ENCODE results near the gene JMJD7.

JMJD7 gene

DNA sequence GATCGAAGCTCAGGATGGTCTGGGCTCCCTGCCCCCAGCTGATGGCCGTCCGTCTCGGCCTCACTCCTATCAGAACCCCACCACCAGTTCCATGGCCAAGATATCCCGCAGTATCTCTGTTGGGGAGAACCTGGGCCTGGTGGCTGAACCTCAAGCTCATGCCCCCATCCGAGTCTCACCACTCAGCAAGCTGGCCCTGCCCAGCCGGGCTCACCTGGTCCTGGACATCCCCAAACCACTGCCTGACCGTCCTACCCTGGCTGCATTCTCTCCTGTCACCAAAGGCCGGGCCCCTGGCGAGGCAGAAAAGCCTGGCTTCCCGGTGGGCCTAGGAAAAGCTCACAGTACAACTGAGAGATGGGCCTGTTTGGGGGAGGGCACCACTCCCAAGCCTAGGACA, 4.4 kb upstream of the JMJD7 start:
- no peaks in the 10 kb centered on the region for H3K27me3 ChIP-seq (ENCODE audit: insufficient read depth, low read length, poor library complexity, severe bottlenecking)
- TF ChIP-seq CTCF (conservative IDR thresholded peaks at IDR 0.05; ENCODE audit: low read length) (no peak), EZH2phosphoT487 (IDR thresholded peaks at IDR 0.05; ENCODE audit: borderline replicate concordance) (no peak)
- 0 out of 2 replicates have a peak, but pooled peaks cover 4% of the 10 kb centered on the region for H3K79me2 ChIP-seq (ENCODE audit: insufficient read depth, low read length)
- no peaks in the 10 kb centered on the region for H4K20me1 ChIP-seq (ENCODE audit: insufficient read depth, low read length, poor library complexity, severe bottlenecking)
- peaks cover 9% of the 10 kb centered on the region for H3K4me1 ChIP-seq (ENCODE audit: insufficient read depth, low read length, poor library complexity, severe bottlenecking)
- no peak overlapping the region for H3K9ac ChIP-seq (ENCODE audit: low read depth, low read length, poor library complexity, severe bottlenecking)
- H3F3A ChIP-seq (ENCODE audit: low read depth) = no peaks in the 10 kb centered on the region
- H2AFZ ChIP-seq (ENCODE audit: low read length) = no peak overlapping the region
- no peaks in the 10 kb centered on the region for H3K9me2 ChIP-seq (replicated peaks; ENCODE audit: low read depth, low read length)
- H3K36me3 ChIP-seq (ENCODE audit: insufficient read depth, low read length) = peaks cover 40% of the 10 kb centered on the region; the same call in 1 of the 2 replicates
- no peak overlapping the region for H3K4me3 ChIP-seq (ENCODE audit: low read length, poor library complexity, severe bottlenecking)
- H3K4me2 ChIP-seq (ENCODE audit: low read depth, low read length, poor library complexity, severe bottlenecking) = no peak overlapping the region
- no peaks in the 10 kb centered on the region for H3K9me3 ChIP-seq (ENCODE audit: insufficient read depth, low read depth, low read length)

DNA sequence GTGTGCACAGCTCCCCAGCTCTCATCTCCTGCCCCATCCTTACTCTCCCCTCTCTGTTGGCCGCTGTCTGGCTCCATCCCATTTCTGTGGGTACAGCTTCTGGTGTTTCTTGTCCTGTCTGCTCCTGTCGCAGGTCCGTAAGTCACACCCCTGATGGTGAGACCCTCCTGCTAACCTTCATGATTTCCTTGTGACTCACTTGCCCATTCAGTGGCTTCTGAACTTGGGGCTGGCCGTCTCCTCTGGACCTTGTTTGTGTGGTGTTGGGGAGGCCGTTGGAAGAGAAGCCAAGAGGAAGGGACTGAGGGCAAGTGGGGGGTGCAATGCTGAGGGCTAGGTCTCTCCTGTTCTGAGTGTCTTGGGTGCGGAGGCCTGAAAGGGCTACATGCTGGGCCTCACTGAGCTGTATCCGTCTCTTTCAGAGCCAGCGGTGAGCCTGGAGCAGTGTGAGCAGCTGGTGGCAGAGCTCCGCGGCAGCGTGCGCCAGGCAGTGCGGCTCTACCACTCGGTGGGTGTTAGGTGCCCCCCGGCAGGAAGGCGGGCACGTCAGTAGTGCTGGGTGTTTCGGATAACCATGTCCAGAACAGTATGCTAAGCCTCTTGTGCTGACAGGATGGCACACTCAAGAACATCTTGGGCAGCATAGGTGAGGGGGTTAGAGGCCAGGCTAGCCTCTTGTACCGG, 3.7 kb upstream of the JMJD7 start:
- H3K4me1 ChIP-seq (ENCODE audit: insufficient read depth, low read length, poor library complexity, severe bottlenecking) = peaks cover 16% of the 10 kb centered on the region
- peaks cover 33% of the 10 kb centered on the region; the same call in 1 of the 2 replicates for H3K36me3 ChIP-seq (ENCODE audit: insufficient read depth, low read length)

DNA sequence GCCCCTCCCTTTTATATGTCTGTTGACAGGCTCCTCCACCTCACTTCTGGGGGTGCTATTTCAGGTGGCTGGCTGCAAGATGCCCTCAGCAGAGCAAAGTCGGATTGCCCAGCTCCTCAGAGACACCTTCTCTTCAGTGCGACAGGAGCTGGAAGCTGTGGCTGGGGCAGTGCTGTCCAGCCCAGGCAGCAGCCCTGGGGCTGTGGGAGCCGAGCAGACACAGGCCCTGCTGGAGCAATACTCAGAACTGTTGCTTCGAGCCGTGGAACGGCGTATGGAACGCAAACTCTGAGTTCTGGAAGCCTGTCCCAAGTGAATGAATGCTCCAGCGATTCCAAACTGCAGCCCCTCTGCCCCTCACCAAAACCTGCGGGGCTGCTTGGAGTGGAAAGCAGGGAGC, 2.7 kb upstream of the JMJD7 start:
- no peak overlapping the region for H3K9ac ChIP-seq (ENCODE audit: low read depth, low read length, poor library complexity, severe bottlenecking)
- H3F3A ChIP-seq (ENCODE audit: low read depth) = no peaks in the 10 kb centered on the region
- no peaks in the 10 kb centered on the region for H4K20me1 ChIP-seq (ENCODE audit: insufficient read depth, low read length, poor library complexity, severe bottlenecking)
- peaks cover 20% of the 10 kb centered on the region for H3K79me2 ChIP-seq (ENCODE audit: insufficient read depth, low read length)
- H3K4me3 ChIP-seq (ENCODE audit: low read length, poor library complexity, severe bottlenecking) = no peak overlapping the region
- TF ChIP-seq EZH2phosphoT487 (IDR thresholded peaks at IDR 0.05; ENCODE audit: borderline replicate concordance) = no peak
- no peak for TF ChIP-seq CTCF (conservative IDR thresholded peaks at IDR 0.05; ENCODE audit: low read length)
- H3K4me1 ChIP-seq (ENCODE audit: insufficient read depth, low read length, poor library complexity, severe bottlenecking) = peaks cover 26% of the 10 kb centered on the region
- peaks cover 32% of the 10 kb centered on the region; the same call in 1 of the 2 replicates for H3K36me3 ChIP-seq (ENCODE audit: insufficient read depth, low read length)
- H3K27me3 ChIP-seq (ENCODE audit: insufficient read depth, low read length, poor library complexity, severe bottlenecking) = no peaks in the 10 kb centered on the region
- no peaks in the 10 kb centered on the region for H3K9me3 ChIP-seq (ENCODE audit: insufficient read depth, low read depth, low read length)
- no peak overlapping the region for H2AFZ ChIP-seq (ENCODE audit: low read length)
- H3K4me2 ChIP-seq (ENCODE audit: low read depth, low read length, poor library complexity, severe bottlenecking) = no peak overlapping the region
- no peaks in the 10 kb centered on the region for H3K9me2 ChIP-seq (replicated peaks; ENCODE audit: low read depth, low read length)

More for the DNA sequence above, 3.7 kb upstream of the JMJD7 start:
- Histone ChIP-seq H3K9me2 (replicated peaks; ENCODE audit: low read depth, low read length) (no peaks in the 10 kb centered on the region), H3F3A (ENCODE audit: low read depth) (no peaks in the 10 kb centered on the region), H3K27me3 (ENCODE audit: insufficient read depth, low read length, poor library complexity, severe bottlenecking) (no peaks in the 10 kb centered on the region), H3K79me2 (ENCODE audit: insufficient read depth, low read length) (peaks cover 11% of the 10 kb centered on the region), H2AFZ (ENCODE audit: low read length) (no peak overlapping the region), H3K9ac (ENCODE audit: low read depth, low read length, poor library complexity, severe bottlenecking) (no peak overlapping the region), H4K20me1 (ENCODE audit: insufficient read depth, low read length, poor library complexity, severe bottlenecking) (no peaks in the 10 kb centered on the region), H3K9me3 (ENCODE audit: insufficient read depth, low read depth, low read length) (no peaks in the 10 kb centered on the region), H3K4me3 (ENCODE audit: low read length, poor library complexity, severe bottlenecking) (no peak overlapping the region), H3K4me2 (ENCODE audit: low read depth, low read length, poor library complexity, severe bottlenecking) (no peak overlapping the region)
- no peak for TF ChIP-seq EZH2phosphoT487 (IDR thresholded peaks at IDR 0.05; ENCODE audit: borderline replicate concordance)

All from Loucy (cell line).